ENCODE results near the gene IFNL3. TPM values are rescaled to one million over a fixed set of nuclear protein-coding genes. Genes with fewer than 3 reads are reported as not detected.

The IFNL3 gene
- total and polyA plus RNA-seq, 9 of the 15 experiments (the other 6 are each of a cell fraction or from before 2014, with no cell fraction given) = not detected

DNA sequence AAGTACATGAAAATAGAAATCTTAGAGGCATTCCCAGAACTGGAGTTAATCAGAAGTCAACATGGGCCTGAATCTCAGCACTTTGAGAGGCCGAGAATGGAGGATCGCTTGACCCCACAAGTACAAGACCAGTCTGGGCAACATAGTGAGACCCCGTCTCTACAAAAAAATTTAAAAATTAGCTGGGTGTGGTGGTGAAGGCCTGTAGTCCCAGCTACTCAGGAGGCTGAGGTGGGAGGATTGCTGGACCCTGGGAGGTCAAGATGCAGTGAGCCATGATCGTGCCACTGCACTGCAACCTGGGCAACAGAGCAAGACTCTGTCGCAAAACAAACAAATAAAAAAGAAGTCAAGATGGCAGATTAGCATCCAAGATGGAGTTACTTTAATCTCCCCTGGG is 31.9 kb upstream of the IFNL3 start:
- no TSS peak for BruUV-seq (replicated peaks)
- no peak for FAIRE-seq
- WGBS (ENCODE audit: insufficient coverage, low coverage, missing lambda C conversion rate) = 19% methylated on average over 5 of the region's 5 CpGs
- no peak overlapping the region for H3K9ac ChIP-seq (ENCODE audit: insufficient read depth in 1 of 2, low read depth in 2 of 2, low read length in 2 of 2)
- no peak overlapping the region for H3K27ac ChIP-seq (ENCODE audit: extremely low read depth, low read depth, low read length)
- no peak for ATAC-seq
- in situ Hi-C loops (cut with MboI) = no loop called here
- 0 out of 2 replicates have a peak, but pooled peaks cover 4% of the 10 kb centered on the region for H4K20me1 ChIP-seq (replicated peaks; ENCODE audit: control insufficient read depth, insufficient read depth, low read length)
- no peak overlapping the region for H2AFZ ChIP-seq (ENCODE audit: low read depth, low read length)
- TF ChIP-seq ZNF121 (CRISPR knock-in tag; conservative IDR thresholded peaks at IDR 0.05) = 0 out of 2 replicates have a peak, but pooled peaks have one; percentile 4
- no peak for TF ChIP-seq ZNF133 (CRISPR knock-in tag; IDR thresholded peaks at IDR 0.05)
- peaks cover 12 to 19% of the 10 kb centered on the region in 2 experiments; a peak in 2 of 5 replicates for H3K27me3 ChIP-seq (ENCODE audit: control insufficient read depth in 2 of 2, insufficient read depth in 2 of 2, low read length in 2 of 2)
- CTCF ChIA-PET (ENCODE audit: low intra/inter-chr PET ratio) = no interaction called here
- DNase-seq (ENCODE audit: extremely low read depth in 1 of 4, low spot score in 3 of 4) = no peak
- no peaks in the 10 kb centered on the region for H3K36me3 ChIP-seq (ENCODE audit: control insufficient read depth, insufficient read depth, low read length)
- no peaks in the 10 kb centered on the region for H3K9me3 ChIP-seq (replicated peaks; ENCODE audit: control insufficient read depth, insufficient read depth, low read depth, low read length)
- no peaks in the 10 kb centered on the region for H3K79me2 ChIP-seq (ENCODE audit: control insufficient read depth, insufficient read depth, low read length)
- no peaks in the 10 kb centered on the region for H3K9me1 ChIP-seq (ENCODE audit: control insufficient read depth, insufficient read depth, low read length)
- no peak overlapping the region for H3K4me2 ChIP-seq (ENCODE audit: insufficient read depth, low read length)
- intact Hi-C loops (cut with micrococcal nuclease) = no loop called here
- no peaks in the 10 kb centered on the region; a peak in 1 of 5 replicates for H3K4me1 ChIP-seq (replicated peaks in 1 of 2; ENCODE audit: control insufficient read depth in 2 of 2, insufficient read depth in 2 of 2, low read length in 2 of 2)
- POLR2A ChIA-PET = interaction anchor here (1.1 kb wide), 1 partner anchor 17 kb away, joined by 4 read pairs; no protein-coding TSS in a partner anchor
- no peak overlapping the region for H3K4me3 ChIP-seq

DNA sequence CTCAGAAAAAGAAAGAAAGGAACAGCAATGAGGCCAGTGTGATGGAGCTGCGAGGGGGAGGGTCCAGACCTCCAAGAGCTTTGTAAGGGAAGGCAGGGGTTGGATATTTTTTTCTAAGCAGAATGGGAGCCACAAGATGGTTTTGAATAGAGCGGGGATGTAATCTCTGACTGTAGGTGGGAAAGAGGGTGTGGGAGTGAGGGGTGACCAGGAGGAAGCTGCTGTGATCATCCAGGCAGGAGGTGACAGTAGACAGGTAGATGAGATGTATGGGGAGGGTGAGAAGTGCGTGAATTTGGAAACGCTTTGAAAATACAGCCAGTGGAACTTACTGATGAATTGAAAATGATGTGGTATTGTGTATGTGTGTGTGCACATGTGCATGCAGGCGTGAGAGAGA is 30.8 kb upstream of the IFNL3 start:
- in situ Hi-C loops (cut with MboI) = no loop called here
- ATAC-seq = no peak
- no peak overlapping the region for H2AFZ ChIP-seq (ENCODE audit: low read depth, low read length)
- H3K4me2 ChIP-seq (ENCODE audit: insufficient read depth, low read length) = no peak overlapping the region
- WGBS (ENCODE audit: insufficient coverage, low coverage, missing lambda C conversion rate) = 12% methylated on average over 5 of the region's 5 CpGs
- no TSS peak for BruUV-seq (replicated peaks)
- peaks cover 12 to 16% of the 10 kb centered on the region in 2 experiments; a peak in 2 of 5 replicates for H3K27me3 ChIP-seq (ENCODE audit: control insufficient read depth in 2 of 2, insufficient read depth in 2 of 2, low read length in 2 of 2)
- no peaks in the 10 kb centered on the region; a peak in 1 of 5 replicates for H3K4me1 ChIP-seq (replicated peaks in 1 of 2; ENCODE audit: control insufficient read depth in 2 of 2, insufficient read depth in 2 of 2, low read length in 2 of 2)
- intact Hi-C loops (cut with micrococcal nuclease) = no loop called here
- no peak overlapping the region for H3K27ac ChIP-seq (ENCODE audit: extremely low read depth, low read depth, low read length)
- 0 out of 2 replicates have a peak, but pooled peaks cover 4% of the 10 kb centered on the region for H4K20me1 ChIP-seq (replicated peaks; ENCODE audit: control insufficient read depth, insufficient read depth, low read length)
- no peaks in the 10 kb centered on the region for H3K9me3 ChIP-seq (replicated peaks; ENCODE audit: control insufficient read depth, insufficient read depth, low read depth, low read length)
- POLR2A ChIA-PET = no interaction called here
- CTCF ChIA-PET (ENCODE audit: low intra/inter-chr PET ratio) = no interaction called here
- H3K9me1 ChIP-seq (ENCODE audit: control insufficient read depth, insufficient read depth, low read length) = no peaks in the 10 kb centered on the region
- FAIRE-seq = no peak
- no peaks in the 10 kb centered on the region for H3K79me2 ChIP-seq (ENCODE audit: control insufficient read depth, insufficient read depth, low read length)
- no peak for DNase-seq (ENCODE audit: extremely low read depth in 1 of 4, low spot score in 3 of 4)
- no peak overlapping the region for H3K9ac ChIP-seq (ENCODE audit: insufficient read depth in 1 of 2, low read depth in 2 of 2, low read length in 2 of 2)
- H3K4me3 ChIP-seq = no peak overlapping the region
- H3K36me3 ChIP-seq (ENCODE audit: control insufficient read depth, insufficient read depth, low read length) = no peaks in the 10 kb centered on the region
- no peak for TF ChIP-seq PTBP1 (IDR thresholded peaks at IDR 0.05; ENCODE audit: low read depth, low read length)
- TF ChIP-seq, protein P1, sequence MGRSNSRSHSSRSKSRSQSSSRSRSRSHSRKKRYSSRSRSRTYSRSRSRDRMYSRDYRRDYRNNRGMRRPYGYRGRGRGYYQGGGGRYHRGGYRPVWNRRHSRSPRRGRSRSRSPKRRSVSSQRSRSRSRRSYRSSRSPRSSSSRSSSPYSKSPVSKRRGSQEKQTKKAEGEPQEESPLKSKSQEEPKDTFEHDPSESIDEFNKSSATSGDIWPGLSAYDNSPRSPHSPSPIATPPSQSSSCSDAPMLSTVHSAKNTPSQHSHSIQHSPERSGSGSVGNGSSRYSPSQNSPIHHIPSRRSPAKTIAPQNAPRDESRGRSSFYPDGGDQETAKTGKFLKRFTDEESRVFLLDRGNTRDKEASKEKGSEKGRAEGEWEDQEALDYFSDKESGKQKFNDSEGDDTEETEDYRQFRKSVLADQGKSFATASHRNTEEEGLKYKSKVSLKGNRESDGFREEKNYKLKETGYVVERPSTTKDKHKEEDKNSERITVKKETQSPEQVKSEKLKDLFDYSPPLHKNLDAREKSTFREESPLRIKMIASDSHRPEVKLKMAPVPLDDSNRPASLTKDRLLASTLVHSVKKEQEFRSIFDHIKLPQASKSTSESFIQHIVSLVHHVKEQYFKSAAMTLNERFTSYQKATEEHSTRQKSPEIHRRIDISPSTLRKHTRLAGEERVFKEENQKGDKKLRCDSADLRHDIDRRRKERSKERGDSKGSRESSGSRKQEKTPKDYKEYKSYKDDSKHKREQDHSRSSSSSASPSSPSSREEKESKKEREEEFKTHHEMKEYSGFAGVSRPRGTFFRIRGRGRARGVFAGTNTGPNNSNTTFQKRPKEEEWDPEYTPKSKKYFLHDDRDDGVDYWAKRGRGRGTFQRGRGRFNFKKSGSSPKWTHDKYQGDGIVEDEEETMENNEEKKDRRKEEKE (IDR thresholded peaks at IDR 0.05; ENCODE audit: borderline replicate concordance in 1 of 2, control insufficient read depth in 1 of 2, low read depth in 2 of 2, low read length in 1 of 2) = no peak
- no peak for TF ChIP-seq PTRF (tag; IDR thresholded peaks at IDR 0.05)
- TF ChIP-seq, protein P2, sequence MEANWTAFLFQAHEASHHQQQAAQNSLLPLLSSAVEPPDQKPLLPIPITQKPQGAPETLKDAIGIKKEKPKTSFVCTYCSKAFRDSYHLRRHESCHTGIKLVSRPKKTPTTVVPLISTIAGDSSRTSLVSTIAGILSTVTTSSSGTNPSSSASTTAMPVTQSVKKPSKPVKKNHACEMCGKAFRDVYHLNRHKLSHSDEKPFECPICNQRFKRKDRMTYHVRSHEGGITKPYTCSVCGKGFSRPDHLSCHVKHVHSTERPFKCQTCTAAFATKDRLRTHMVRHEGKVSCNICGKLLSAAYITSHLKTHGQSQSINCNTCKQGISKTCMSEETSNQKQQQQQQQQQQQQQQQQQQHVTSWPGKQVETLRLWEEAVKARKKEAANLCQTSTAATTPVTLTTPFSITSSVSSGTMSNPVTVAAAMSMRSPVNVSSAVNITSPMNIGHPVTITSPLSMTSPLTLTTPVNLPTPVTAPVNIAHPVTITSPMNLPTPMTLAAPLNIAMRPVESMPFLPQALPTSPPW (CRISPR knock-in tag; IDR thresholded peaks at IDR 0.05) = no peak
- TF ChIP-seq CBX5 (IDR thresholded peaks at IDR 0.05; ENCODE audit: borderline replicate concordance, low read depth) = no peak
- no peak for TF ChIP-seq JUND (IDR thresholded peaks at IDR 0.05; ENCODE audit: borderline replicate concordance, low read depth, low read length)
- TF ChIP-seq JUND (tag; IDR thresholded peaks at IDR 0.05; ENCODE audit: borderline replicate concordance, low read depth, low read length) = no peak
- TF ChIP-seq NR2F6 (CRISPR knock-in tag; IDR thresholded peaks at IDR 0.05) = no peak
- no peak for TF ChIP-seq FOSL1 (tag; conservative IDR thresholded peaks at IDR 0.05)
- no peak for TF ChIP-seq FOXJ3 (CRISPR knock-in tag; IDR thresholded peaks at IDR 0.05)
- no peak for TF ChIP-seq ZNF253 (CRISPR knock-in tag; conservative IDR thresholded peaks at IDR 0.05)
